ENCODE measurements around the gene CUL3.
"Not testable (repeated sequence)": the region's sequence is repeated elsewhere in the genome, so short reads cannot be mapped to it uniquely, and the experiment has no call there.

The CUL3 gene

GRCh38 chr2:224611938-224612337 lies 26.8 kb upstream of the CUL3 start:
- H3K4me3 ChIP-seq (ENCODE audit: low read length): no peak overlapping the region
- no peak for DNase-seq (ENCODE audit: low read depth)
- 0 out of 2 replicates have a peak, but pooled peaks have one; percentile 2 for TF ChIP-seq CTCF (conservative IDR thresholded peaks at IDR 0.05; ENCODE audit: low read length)

- TF ChIP-seq CTCF (conservative IDR thresholded peaks at IDR 0.05; ENCODE audit: low read length): no peak
- DNase-seq (ENCODE audit: low read depth): no peak
Observed at GRCh38 chr2:224608104-224608503, 22.9 kb upstream of the CUL3 start.

GRCh38 chr2:224603746-224604500 lies 18.8 kb upstream of the CUL3 start:
- DNase-seq (ENCODE audit: low read depth); H3K4me3 ChIP-seq (ENCODE audit: low read length): not testable (repeated sequence)

More at GRCh38 chr2:224608104-224608503, 22.9 kb upstream of the CUL3 start:
- H3K4me3 ChIP-seq (ENCODE audit: low read length): no peak overlapping the region

GRCh38 chr2:224602778-224603375 lies 17.7 kb upstream of the CUL3 start:
- DNase-seq (ENCODE audit: low read depth); H3K4me3 ChIP-seq (ENCODE audit: low read length): not testable (repeated sequence)

GRCh38 chr2:224601923-224602322 lies 16.8 kb upstream of the CUL3 start:
- no peak for TF ChIP-seq CTCF (conservative IDR thresholded peaks at IDR 0.05; ENCODE audit: low read length)
- H3K4me3 ChIP-seq (ENCODE audit: low read length): no peak overlapping the region

GRCh38 chr2:224598678-224599077 lies 13.5 kb upstream of the CUL3 start:
- DNase-seq (ENCODE audit: low read depth): no peak
- no peak for TF ChIP-seq CTCF (conservative IDR thresholded peaks at IDR 0.05; ENCODE audit: low read length)
- no peak overlapping the region for H3K4me3 ChIP-seq (ENCODE audit: low read length)

More at GRCh38 chr2:224601923-224602322, 16.8 kb upstream of the CUL3 start:
- no peak for DNase-seq (ENCODE audit: low read depth)

GRCh38 chr2:224596289-224596688 lies 11.1 kb upstream of the CUL3 start:
- DNase-seq (ENCODE audit: low read depth): no peak
- H3K4me3 ChIP-seq (ENCODE audit: low read length): no peak overlapping the region
- no peak for TF ChIP-seq CTCF (conservative IDR thresholded peaks at IDR 0.05; ENCODE audit: low read length)

- no peak overlapping the region for H3K4me3 ChIP-seq (ENCODE audit: low read length)
- DNase-seq (ENCODE audit: low read depth): no peak
- TF ChIP-seq CTCF (conservative IDR thresholded peaks at IDR 0.05; ENCODE audit: low read length): no peak
Observed at GRCh38 chr2:224595518-224595917, 10.4 kb upstream of the CUL3 start.

Measured in AG10803 (cell line).